Measurements from ENCODE around the gene SPOCD1. TPM values are rescaled to one million over a fixed set of nuclear protein-coding genes. Genes with fewer than 3 reads are reported as not detected.

Gene SPOCD1
- total and polyA plus RNA-seq, 2 experiments from 2014 or later = 1.4 to 7.3 TPM

GRCh38 chr1:31760471-31761470 is 55.1 kb downstream of the SPOCD1 start:
- H3K4me1 ChIP-seq (ENCODE audit: low read depth) = peaks cover 32% of the 10 kb centered on the region
- peak; percentile 65 to 67 for DNase-seq (ENCODE audit: low read depth in 1 of 2, low spot score in 1 of 2)
- no peaks in the 10 kb centered on the region for H3K27me3 ChIP-seq
- peak overlapping the region; percentile 48 for H3K27ac ChIP-seq
- H3K9me3 ChIP-seq (ENCODE audit: low read depth) = no peaks in the 10 kb centered on the region
- H3K4me3 ChIP-seq = peak overlapping the region; percentile 44
- no peaks in the 10 kb centered on the region for H3K36me3 ChIP-seq
- TF ChIP-seq CTCF (IDR thresholded peaks at IDR 0.05; ENCODE audit: low read depth, low read length) = no peak

- Histone ChIP-seq H3K4me1 (ENCODE audit: low read depth) (peaks cover 38% of the 10 kb centered on the region), H3K27ac (no peak overlapping the region), H3K36me3 (no peaks in the 10 kb centered on the region), H3K4me3 (no peak overlapping the region), H3K9me3 (ENCODE audit: low read depth) (no peaks in the 10 kb centered on the region), H3K27me3 (no peaks in the 10 kb centered on the region)
- no peak for TF ChIP-seq CTCF (IDR thresholded peaks at IDR 0.05; ENCODE audit: low read depth, low read length)
- DNase-seq (ENCODE audit: low read depth in 1 of 2, low spot score in 1 of 2) = no peak
These were observed 56.4 kb downstream of the SPOCD1 start for GRCh38 chr1:31759298-31760023.

GRCh38 chr1:31758823-31759222 is 57.0 kb downstream of the SPOCD1 start:
- Histone ChIP-seq H3K4me1 (ENCODE audit: low read depth) (peaks cover 44% of the 10 kb centered on the region), H3K27ac (no peak overlapping the region)

GRCh38 chr1:31757989-31758388 is 57.8 kb downstream of the SPOCD1 start:
- DNase-seq (ENCODE audit: low read depth in 1 of 2, low spot score in 1 of 2) = no peak
- H3K4me1 ChIP-seq (ENCODE audit: low read depth) = peaks cover 53% of the 10 kb centered on the region
- H3K9me3 ChIP-seq (ENCODE audit: low read depth) = no peaks in the 10 kb centered on the region
- H3K4me3 ChIP-seq = no peak overlapping the region
- no peaks in the 10 kb centered on the region for H3K36me3 ChIP-seq
- TF ChIP-seq CTCF (IDR thresholded peaks at IDR 0.05; ENCODE audit: low read depth, low read length) = no peak
- H3K27me3 ChIP-seq = no peaks in the 10 kb centered on the region
- no peak overlapping the region for H3K27ac ChIP-seq

More at GRCh38 chr1:31758823-31759222, 57.0 kb downstream of the SPOCD1 start:
- no peaks in the 10 kb centered on the region for H3K27me3 ChIP-seq
- no peak for TF ChIP-seq CTCF (IDR thresholded peaks at IDR 0.05; ENCODE audit: low read depth, low read length)
- no peaks in the 10 kb centered on the region for H3K36me3 ChIP-seq
- no peak for DNase-seq (ENCODE audit: low read depth in 1 of 2, low spot score in 1 of 2)
- no peaks in the 10 kb centered on the region for H3K9me3 ChIP-seq (ENCODE audit: low read depth)
- H3K4me3 ChIP-seq = no peak overlapping the region

GRCh38 chr1:31757204-31757679 is 58.6 kb downstream of the SPOCD1 start:
- no peaks in the 10 kb centered on the region for H3K36me3 ChIP-seq
- H3K4me1 ChIP-seq (ENCODE audit: low read depth) = peaks cover 58% of the 10 kb centered on the region
- DNase-seq (ENCODE audit: low read depth in 1 of 2, low spot score in 1 of 2) = no peak
- no peaks in the 10 kb centered on the region for H3K27me3 ChIP-seq
- H3K4me3 ChIP-seq = no peak overlapping the region
- no peak overlapping the region for H3K27ac ChIP-seq
- H3K9me3 ChIP-seq (ENCODE audit: low read depth) = no peaks in the 10 kb centered on the region
- no peak for TF ChIP-seq CTCF (IDR thresholded peaks at IDR 0.05; ENCODE audit: low read depth, low read length)
